Measurements from ENCODE around the gene PSMG4.

DNA sequence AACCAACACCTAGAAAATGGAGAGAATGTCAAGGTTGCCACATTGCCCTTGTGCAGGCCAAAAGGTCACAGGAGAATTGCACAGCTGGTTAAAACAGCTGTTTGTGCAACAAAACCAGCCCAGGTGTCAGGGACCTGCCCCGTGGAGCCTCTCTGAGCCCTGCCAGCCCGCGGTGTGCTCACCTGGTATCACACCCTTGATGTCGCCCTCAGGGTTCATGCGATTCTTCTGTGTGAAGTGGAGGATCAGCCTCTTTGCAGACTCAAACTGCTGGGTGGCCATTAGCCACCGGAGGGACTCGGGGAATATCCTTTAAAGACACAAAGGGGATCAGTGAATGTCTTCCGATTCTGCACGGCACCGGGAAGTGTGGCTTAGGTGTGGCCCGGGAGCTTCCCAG lies 39.2 kb downstream of the PSMG4 start:
- TF ChIP-seq, protein P1, sequence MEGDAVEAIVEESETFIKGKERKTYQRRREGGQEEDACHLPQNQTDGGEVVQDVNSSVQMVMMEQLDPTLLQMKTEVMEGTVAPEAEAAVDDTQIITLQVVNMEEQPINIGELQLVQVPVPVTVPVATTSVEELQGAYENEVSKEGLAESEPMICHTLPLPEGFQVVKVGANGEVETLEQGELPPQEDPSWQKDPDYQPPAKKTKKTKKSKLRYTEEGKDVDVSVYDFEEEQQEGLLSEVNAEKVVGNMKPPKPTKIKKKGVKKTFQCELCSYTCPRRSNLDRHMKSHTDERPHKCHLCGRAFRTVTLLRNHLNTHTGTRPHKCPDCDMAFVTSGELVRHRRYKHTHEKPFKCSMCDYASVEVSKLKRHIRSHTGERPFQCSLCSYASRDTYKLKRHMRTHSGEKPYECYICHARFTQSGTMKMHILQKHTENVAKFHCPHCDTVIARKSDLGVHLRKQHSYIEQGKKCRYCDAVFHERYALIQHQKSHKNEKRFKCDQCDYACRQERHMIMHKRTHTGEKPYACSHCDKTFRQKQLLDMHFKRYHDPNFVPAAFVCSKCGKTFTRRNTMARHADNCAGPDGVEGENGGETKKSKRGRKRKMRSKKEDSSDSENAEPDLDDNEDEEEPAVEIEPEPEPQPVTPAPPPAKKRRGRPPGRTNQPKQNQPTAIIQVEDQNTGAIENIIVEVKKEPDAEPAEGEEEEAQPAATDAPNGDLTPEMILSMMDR (IDR thresholded peaks at IDR 0.05 in 2 of 3, conservative IDR thresholded peaks at IDR 0.05 in 1 of 3; ENCODE audit: insufficient read depth in 2 of 3, low read depth in 1 of 3, low read length in 3 of 3), result no peak
- TF ChIP-seq, protein P2, sequence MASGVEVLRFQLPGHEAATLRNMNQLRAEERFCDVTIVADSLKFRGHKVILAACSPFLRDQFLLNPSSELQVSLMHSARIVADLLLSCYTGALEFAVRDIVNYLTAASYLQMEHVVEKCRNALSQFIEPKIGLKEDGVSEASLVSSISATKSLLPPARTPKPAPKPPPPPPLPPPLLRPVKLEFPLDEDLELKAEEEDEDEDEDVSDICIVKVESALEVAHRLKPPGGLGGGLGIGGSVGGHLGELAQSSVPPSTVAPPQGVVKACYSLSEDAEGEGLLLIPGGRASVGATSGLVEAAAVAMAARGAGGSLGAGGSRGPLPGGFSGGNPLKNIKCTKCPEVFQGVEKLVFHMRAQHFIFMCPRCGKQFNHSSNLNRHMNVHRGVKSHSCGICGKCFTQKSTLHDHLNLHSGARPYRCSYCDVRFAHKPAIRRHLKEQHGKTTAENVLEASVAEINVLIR (CRISPR knock-in tag; IDR thresholded peaks at IDR 0.05), result no peak
- no peak for TF ChIP-seq POLR2A (conservative IDR thresholded peaks at IDR 0.05)
- TF ChIP-seq, protein P3, sequence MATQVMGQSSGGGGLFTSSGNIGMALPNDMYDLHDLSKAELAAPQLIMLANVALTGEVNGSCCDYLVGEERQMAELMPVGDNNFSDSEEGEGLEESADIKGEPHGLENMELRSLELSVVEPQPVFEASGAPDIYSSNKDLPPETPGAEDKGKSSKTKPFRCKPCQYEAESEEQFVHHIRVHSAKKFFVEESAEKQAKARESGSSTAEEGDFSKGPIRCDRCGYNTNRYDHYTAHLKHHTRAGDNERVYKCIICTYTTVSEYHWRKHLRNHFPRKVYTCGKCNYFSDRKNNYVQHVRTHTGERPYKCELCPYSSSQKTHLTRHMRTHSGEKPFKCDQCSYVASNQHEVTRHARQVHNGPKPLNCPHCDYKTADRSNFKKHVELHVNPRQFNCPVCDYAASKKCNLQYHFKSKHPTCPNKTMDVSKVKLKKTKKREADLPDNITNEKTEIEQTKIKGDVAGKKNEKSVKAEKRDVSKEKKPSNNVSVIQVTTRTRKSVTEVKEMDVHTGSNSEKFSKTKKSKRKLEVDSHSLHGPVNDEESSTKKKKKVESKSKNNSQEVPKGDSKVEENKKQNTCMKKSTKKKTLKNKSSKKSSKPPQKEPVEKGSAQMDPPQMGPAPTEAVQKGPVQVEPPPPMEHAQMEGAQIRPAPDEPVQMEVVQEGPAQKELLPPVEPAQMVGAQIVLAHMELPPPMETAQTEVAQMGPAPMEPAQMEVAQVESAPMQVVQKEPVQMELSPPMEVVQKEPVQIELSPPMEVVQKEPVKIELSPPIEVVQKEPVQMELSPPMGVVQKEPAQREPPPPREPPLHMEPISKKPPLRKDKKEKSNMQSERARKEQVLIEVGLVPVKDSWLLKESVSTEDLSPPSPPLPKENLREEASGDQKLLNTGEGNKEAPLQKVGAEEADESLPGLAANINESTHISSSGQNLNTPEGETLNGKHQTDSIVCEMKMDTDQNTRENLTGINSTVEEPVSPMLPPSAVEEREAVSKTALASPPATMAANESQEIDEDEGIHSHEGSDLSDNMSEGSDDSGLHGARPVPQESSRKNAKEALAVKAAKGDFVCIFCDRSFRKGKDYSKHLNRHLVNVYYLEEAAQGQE (IDR thresholded peaks at IDR 0.05; ENCODE audit: borderline replicate concordance), result no peak
- TF ChIP-seq, protein P3 (CRISPR knock-in tag; IDR thresholded peaks at IDR 0.05; ENCODE audit: low read depth), result no peak
- no peak for TF ChIP-seq CBFB (CRISPR knock-in tag; IDR thresholded peaks at IDR 0.05)
- TF ChIP-seq, protein P4, sequence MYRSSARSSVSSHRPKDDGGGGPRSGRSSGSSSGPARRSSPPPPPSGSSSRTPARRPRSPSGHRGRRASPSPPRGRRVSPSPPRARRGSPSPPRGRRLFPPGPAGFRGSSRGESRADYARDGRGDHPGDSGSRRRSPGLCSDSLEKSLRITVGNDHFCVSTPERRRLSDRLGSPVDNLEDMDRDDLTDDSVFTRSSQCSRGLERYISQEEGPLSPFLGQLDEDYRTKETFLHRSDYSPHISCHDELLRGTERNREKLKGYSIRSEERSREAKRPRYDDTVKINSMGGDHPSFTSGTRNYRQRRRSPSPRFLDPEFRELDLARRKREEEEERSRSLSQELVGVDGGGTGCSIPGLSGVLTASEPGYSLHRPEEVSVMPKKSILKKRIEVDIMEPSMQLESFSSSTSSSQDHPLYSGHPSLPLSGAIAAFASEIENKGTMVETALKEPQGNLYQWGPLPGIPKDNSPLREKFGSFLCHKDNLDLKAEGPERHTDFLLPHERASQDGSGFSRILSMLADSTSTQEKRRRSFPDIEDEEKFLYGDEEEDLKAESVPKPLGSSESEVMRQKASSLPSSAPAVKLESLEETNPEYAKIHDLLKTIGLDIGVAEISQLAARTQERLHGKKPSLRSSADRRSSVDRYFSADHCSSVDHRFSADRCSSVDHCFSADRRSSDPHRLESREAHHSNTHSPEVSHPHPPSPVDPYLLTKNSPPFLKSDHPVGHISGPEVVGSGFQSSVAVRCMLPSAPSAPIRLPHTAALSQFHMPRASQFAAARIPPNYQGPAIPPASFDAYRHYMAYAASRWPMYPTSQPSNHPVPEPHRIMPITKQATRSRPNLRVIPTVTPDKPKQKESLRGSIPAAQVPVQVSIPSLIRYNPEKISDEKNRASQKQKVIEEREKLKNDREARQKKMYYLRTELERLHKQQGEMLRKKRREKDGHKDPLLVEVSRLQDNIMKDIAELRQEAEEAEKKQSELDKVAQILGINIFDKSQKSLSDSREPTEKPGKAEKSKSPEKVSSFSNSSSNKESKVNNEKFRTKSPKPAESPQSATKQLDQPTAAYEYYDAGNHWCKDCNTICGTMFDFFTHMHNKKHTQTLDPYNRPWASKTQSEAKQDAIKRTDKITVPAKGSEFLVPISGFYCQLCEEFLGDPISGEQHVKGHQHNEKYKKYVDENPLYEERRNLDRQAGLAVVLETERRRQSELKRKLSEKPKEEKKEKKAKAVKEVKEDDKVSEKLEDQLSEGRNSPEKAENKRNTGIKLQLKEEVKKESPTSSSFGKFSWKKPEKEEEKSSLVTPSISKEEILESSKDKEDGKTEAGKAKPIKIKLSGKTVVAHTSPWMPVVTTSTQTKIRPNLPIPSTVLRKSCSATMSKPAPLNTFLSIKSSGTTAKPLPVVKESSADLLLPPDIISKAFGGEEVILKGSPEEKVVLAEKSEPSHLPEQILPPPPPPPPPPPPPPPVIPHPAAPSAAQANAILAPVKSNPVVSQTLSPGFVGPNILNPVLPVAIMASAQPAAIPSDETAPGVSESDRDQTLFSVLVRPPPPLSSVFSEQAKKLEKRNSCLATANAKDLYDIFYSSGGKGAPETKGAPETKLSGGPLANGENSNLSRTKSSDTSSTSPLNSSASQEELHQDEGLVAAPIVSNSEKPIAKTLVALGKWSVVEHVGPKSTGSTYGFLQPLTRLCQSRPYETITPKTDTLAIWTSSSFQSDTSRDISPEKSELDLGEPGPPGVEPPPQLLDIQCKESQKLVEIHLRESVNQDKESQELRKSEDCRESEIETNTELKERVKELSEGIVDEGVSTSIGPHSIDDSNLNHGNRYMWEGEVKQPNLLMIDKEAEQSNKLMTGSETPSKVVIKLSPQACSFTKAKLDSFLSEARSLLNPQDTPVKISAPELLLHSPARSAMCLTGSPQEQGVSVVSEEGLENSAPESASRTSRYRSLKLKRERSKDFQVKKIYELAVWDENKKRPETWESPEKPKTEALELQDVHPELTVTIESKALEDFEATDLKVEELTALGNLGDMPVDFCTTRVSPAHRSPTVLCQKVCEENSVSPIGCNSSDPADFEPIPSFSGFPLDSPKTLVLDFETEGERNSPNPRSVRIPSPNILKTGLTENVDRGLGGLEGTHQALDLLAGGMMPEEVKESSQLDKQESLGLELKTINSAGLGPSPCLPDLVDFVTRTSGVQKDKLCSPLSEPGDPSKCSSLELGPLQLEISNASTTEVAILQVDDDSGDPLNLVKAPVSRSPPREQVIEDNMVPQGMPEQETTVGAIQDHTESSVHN (IDR thresholded peaks at IDR 0.05; ENCODE audit: borderline replicate concordance in 1 of 2, low read depth in 1 of 2), result no peak
- TF ChIP-seq ZNF146 (CRISPR knock-in tag; IDR thresholded peaks at IDR 0.05; ENCODE audit: unreplicated experiment), result no peak
- TF ChIP-seq EZH2 (IDR thresholded peaks at IDR 0.05; ENCODE audit: borderline replicate concordance, low read depth, low read length), result no peak
